Measurements from ENCODE around the gene TARS3. TPM values are rescaled to one million over a fixed set of nuclear protein-coding genes. Genes with fewer than 3 reads are reported as not detected.
"Not testable (repeated sequence)": the region's sequence is repeated elsewhere in the genome, so short reads cannot be mapped to it uniquely, and the experiment has no call there.

Gene TARS3
- total RNA-seq (10 to 100 TPM in 1 of 2 donors, 1 to 10 TPM in 1; 8.6 to 29.0 TPM), polyA plus RNA-seq (1 to 10 TPM; 3.4 to 3.5 TPM)
- long read RNA-seq, donor 1, partial matches to known transcripts = 0 of 4 reads
- long read RNA-seq, donor 1, other reads (novel, unspliced or antisense) = 0 of 4 reads
- long read RNA-seq, donor 2 = 0 reads
- long read RNA-seq, donor 3 = 0 reads
- long read RNA-seq, donor 4 = 0 reads
- long read RNA-seq, donor 5, partial matches to known transcripts = 0 of 3 reads
- long read RNA-seq, donor 5, other reads (novel, unspliced or antisense) = 0 of 3 reads

DNA sequence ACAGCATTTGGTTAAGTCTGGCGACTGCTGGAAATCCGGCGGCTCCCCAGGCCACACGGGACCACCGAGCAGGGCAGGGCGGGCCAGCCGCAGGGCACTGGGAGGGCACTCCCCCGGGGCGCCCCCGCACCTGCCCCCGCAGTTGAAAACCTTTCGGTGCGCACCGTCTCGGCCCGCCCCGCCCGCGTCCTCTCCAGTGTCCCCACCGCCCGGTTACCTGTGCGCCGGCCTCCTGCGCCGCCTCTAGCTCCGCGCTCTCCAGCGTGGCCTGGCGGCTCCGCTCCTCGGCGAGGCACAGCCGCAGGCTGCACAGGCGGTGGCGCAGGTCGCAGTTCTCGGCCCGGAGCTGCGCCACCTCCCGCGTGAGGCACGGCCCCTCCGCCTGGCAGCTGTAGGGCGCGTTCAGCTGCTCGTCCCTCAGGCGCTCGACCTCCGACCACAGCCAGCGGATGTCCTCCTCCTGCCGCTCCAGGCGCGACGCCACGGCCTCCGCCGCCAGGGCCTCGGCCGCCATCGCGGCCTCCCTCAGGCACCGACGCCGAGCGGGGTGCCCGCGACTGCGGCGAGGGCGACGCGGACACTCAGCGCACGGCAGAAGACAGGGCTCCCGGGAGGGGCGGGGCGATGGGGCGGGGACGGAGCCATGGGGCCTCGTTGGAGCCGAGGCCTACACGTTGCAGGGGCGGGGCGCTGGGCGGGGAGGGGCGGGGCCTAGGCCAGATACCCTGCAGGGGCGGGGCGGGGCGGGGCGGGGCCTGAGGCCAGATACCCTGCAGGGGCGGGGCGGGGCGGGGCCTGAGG, at the start of gene TARS3:
Gene TARS3, minus strand, starts transcription at position 600 of the 801 bp plus-strand sequence. Its CDS starts 86 bp downstream, at position 514.
- H3K27ac ChIP-seq (ENCODE audit: low read depth in 1 of 2, low read length in 1 of 2) = peak within 1 kb of the TSS; percentile 95 to 97
- DNase-seq (peak; percentile 94 to 96 (median 96)), ATAC-seq (ENCODE audit: insufficient read depth, low FRiP score) (peak; percentile 96)
- no peaks in the 10 kb centered on the region for H3K27me3 ChIP-seq (ENCODE audit: control insufficient read depth in 3 of 3, insufficient read depth in 3 of 3, low read length in 2 of 3)
- peaks cover 0 to 6% (median 0%) of the 10 kb centered on the region in 5 donors for H3K4me1 ChIP-seq (ENCODE audit: control insufficient read depth in 5 of 5, insufficient read depth in 5 of 5, low read length in 5 of 5)
- H3K36me3 ChIP-seq (ENCODE audit: control insufficient read depth in 4 of 4, insufficient read depth in 4 of 4, low read length in 4 of 4) = peaks cover 11 to 23% (median 16%) of the 10 kb centered on the region in 4 donors
- H3K4me3 ChIP-seq = peak within 1 kb of the TSS; percentile 77
- TF ChIP-seq CTCF (IDR thresholded peaks at IDR 0.05; ENCODE audit: control extremely low read depth, extremely low read depth) = no peak
- 0 to 1% methylated on average over 59 to 93 of the region's 93 CpGs for WGBS, 2 donors
- peaks cover 0 to 2% (median 0%) of the 10 kb centered on the region in 4 donors for H3K9me3 ChIP-seq (ENCODE audit: control insufficient read depth in 4 of 4, insufficient read depth in 3 of 4, low read length in 3 of 4)
- H3K9ac ChIP-seq (ENCODE audit: insufficient read depth in 1 of 2, low read length in 2 of 2) = peak within 1 kb of the TSS; percentile 50 to 57

- no peak for TF ChIP-seq CTCF (IDR thresholded peaks at IDR 0.05; ENCODE audit: control extremely low read depth, extremely low read depth)
- no peak for DNase-seq
- Histone ChIP-seq H3K4me3 (no peak overlapping the region), H3K27me3 (ENCODE audit: control insufficient read depth in 3 of 3, insufficient read depth in 3 of 3, low read length in 2 of 3) (no peaks in the 10 kb centered on the region), H3K4me1 (ENCODE audit: control insufficient read depth in 5 of 5, insufficient read depth in 5 of 5, low read length in 5 of 5) (no peaks in the 10 kb centered on the region), H3K27ac (ENCODE audit: low read depth in 1 of 2, low read length in 1 of 2) (no peak overlapping the region), H3K36me3 (ENCODE audit: control insufficient read depth in 4 of 4, insufficient read depth in 4 of 4, low read length in 4 of 4) (no peaks in the 10 kb centered on the region), H3K9me3 (ENCODE audit: control insufficient read depth in 4 of 4, insufficient read depth in 3 of 4, low read length in 3 of 4) (no peaks in the 10 kb centered on the region), H3K9ac (ENCODE audit: insufficient read depth in 1 of 2, low read length in 2 of 2) (no peak overlapping the region)
- ATAC-seq (ENCODE audit: insufficient read depth, low FRiP score) = no peak
- 64 to 81% methylated on average over 7 of the region's 7 CpGs for WGBS, 2 donors
Observed at GRCh38 chr15:101773496-101774100, 49.3 kb upstream of the TARS3 start.

- no peaks in the 10 kb centered on the region for H3K36me3 ChIP-seq (ENCODE audit: control insufficient read depth in 4 of 4, insufficient read depth in 4 of 4, low read length in 4 of 4)
- 91 to 96% methylated on average over 8 of the region's 8 CpGs for WGBS, 2 donors
- DNase-seq (no peak), ATAC-seq (ENCODE audit: insufficient read depth, low FRiP score) (no peak)
- H3K9me3 ChIP-seq (ENCODE audit: control insufficient read depth in 4 of 4, insufficient read depth in 3 of 4, low read length in 3 of 4) = no peaks in the 10 kb centered on the region
- no peak overlapping the region for H3K9ac ChIP-seq (ENCODE audit: insufficient read depth in 1 of 2, low read length in 2 of 2)
- no peak overlapping the region for H3K27ac ChIP-seq (ENCODE audit: low read depth in 1 of 2, low read length in 1 of 2)
- H3K4me1 ChIP-seq (ENCODE audit: control insufficient read depth in 5 of 5, insufficient read depth in 5 of 5, low read length in 5 of 5) = no peaks in the 10 kb centered on the region
- TF ChIP-seq CTCF (IDR thresholded peaks at IDR 0.05; ENCODE audit: control extremely low read depth, extremely low read depth) = no peak
- no peak overlapping the region for H3K4me3 ChIP-seq
- no peaks in the 10 kb centered on the region for H3K27me3 ChIP-seq (ENCODE audit: control insufficient read depth in 3 of 3, insufficient read depth in 3 of 3, low read length in 2 of 3)
Observed at GRCh38 chr15:101772921-101773320, 48.6 kb upstream of the TARS3 start.

DNA sequence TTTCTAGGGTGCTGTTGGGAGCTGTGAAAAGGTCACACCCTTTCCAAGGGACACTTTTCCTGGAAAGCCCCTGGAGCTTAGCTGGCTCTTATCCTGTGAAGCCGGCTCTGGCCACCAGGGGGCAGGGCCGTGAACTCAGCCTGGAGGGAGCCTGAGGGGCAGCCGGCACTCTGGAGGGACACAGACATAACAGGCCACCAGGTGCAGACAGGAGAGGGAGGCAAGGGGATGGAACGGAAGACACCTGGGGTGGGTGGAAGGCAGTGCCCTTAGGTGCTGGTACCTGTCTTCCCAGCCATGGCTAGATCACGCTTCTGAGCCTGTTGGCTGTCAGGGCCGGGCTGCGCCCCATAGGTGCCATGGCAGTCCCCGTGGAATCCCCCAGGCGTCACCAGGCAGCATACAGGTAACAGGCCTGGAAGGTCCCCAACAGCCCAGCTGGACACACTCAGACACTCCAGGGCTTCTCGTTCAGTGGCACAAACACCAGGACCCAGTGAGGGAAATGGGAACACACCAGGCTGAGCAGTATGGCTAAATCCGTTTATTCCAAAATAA, 42.9 kb upstream of the TARS3 start:
- H3K27me3 ChIP-seq (ENCODE audit: control insufficient read depth in 3 of 3, insufficient read depth in 3 of 3, low read length in 2 of 3); H3K9ac ChIP-seq (ENCODE audit: insufficient read depth in 1 of 2, low read length in 2 of 2); H3K27ac ChIP-seq (ENCODE audit: low read depth in 1 of 2, low read length in 1 of 2); DNase-seq; H3K36me3 ChIP-seq (ENCODE audit: control insufficient read depth in 4 of 4, insufficient read depth in 4 of 4, low read length in 4 of 4); H3K4me3 ChIP-seq; ATAC-seq (ENCODE audit: insufficient read depth, low FRiP score); H3K4me1 ChIP-seq (ENCODE audit: control insufficient read depth in 5 of 5, insufficient read depth in 5 of 5, low read length in 5 of 5): not testable (repeated sequence)
- 82 to 93% methylated on average over 6 to 7 of the region's 11 CpGs for WGBS, 2 donors
- peaks cover 0 to 14% (median 1%) of the 10 kb centered on the region in 4 donors for H3K9me3 ChIP-seq (ENCODE audit: control insufficient read depth in 4 of 4, insufficient read depth in 3 of 4, low read length in 3 of 4)
